Panc1 (cell line): ENCODE measurements around the gene MMS22L. TPM values are rescaled to one million over a fixed set of nuclear protein-coding genes. Genes with fewer than 3 reads are reported as not detected.

ENCODE experiments used
- ATAC-seq: fragments of 200-7000 bp; cut with Tn5 transposase; 2 replicates; pipeline ENCODE4 v1.9.1; 2020; ENCODE audit warnings: mild to moderate bottlenecking, moderate library complexity
- BruUV-seq: library from RNA; stranded (reverse); fragments of 400-500 nt; replicated peaks from 2 replicates; lab custom pipeline; 2021; lab: Mats Ljungman, UMichigan
- CTCF ChIA-PET: fragments of 300-600 bp; sonication (Branson Sonifier 250); formaldehyde crosslinking; loops from one replicate; lab custom pipeline; 2022; ENCODE audit warnings: antibody characterized with exemption; lab: Charles Lee
- POLR2A ChIA-PET: fragments of 300-600 bp; sonication (Branson Sonifier 250); formaldehyde crosslinking; loops from one replicate; lab custom pipeline; 2022; ENCODE audit warnings: antibody characterized with exemption; lab: Charles Lee
- DNase-seq: peaks from one replicate; pipeline ENCODE4 v3.0.0-alpha.2; 2010; ENCODE audit warnings: low read depth, low spot score
- H3K27ac ChIP-seq: 2 replicates; pipeline ENCODE4 v1.5.1; 2011; ENCODE audit warnings: mild to moderate bottlenecking, low read length, inconsistent platforms
- H3K27me3 ChIP-seq: fragments of 200-500 bp; sonication (Bioruptor generic); 2 replicates; pipeline ENCODE4 v1.6.0; 2014; ENCODE audit warnings: low read length, inconsistent platforms; ENCODE audit not compliant: control insufficient read depth, insufficient read depth
- H3K36me3 ChIP-seq: fragments of 200-500 bp; sonication (Bioruptor generic); 2 replicates; pipeline ENCODE4 v1.5.1; 2014; ENCODE audit warnings: inconsistent platforms, mild to moderate bottlenecking, low read length, moderate library complexity; ENCODE audit not compliant: control insufficient read depth, insufficient read depth
- H3K4me1 ChIP-seq: 2 replicates; pipeline ENCODE4 v1.5.1; 2011; ENCODE audit warnings: inconsistent platforms, mild to moderate bottlenecking, low read length, moderate library complexity; ENCODE audit not compliant: control insufficient read depth, insufficient read depth
- H3K4me3 ChIP-seq, 2 experiments: 2 replicates each; pipeline ENCODE4 v1.5.1; 2011 to 2012; ENCODE audit warnings: low read depth in 2 of 2, low read length in 2 of 2, mild to moderate bottlenecking in 2 of 2, inconsistent platforms in 1 of 2, moderate library complexity in 1 of 2
- H3K9me3 ChIP-seq: fragments of 200-500 bp; sonication (Bioruptor generic); 2 replicates; pipeline ENCODE4 v1.5.1; 2014; ENCODE audit warnings: low read depth, mild to moderate bottlenecking, inconsistent platforms, low read length, moderate library complexity; ENCODE audit not compliant: control insufficient read depth, insufficient read depth
- CTCF ChIP-seq: fragments of 450-650 bp; IDR thresholded peaks from 2 replicates; pipeline ENCODE4 v1.5.1; 2017; ENCODE audit warnings: mild to moderate bottlenecking
- POLR2AphosphoS5 ChIP-seq: IDR thresholded peaks from 2 replicates; pipeline ENCODE4 v1.6.1; 2012; ENCODE audit warnings: mild to moderate bottlenecking, low read depth, low read length, moderate library complexity
- SIN3A ChIP-seq: IDR thresholded peaks from 2 replicates; pipeline ENCODE4 v1.6.1; 2012; ENCODE audit warnings: low read depth, mild to moderate bottlenecking, low read length, moderate library complexity, borderline replicate concordance; ENCODE audit not compliant: insufficient read depth
- TCF7L2 ChIP-seq: IDR thresholded peaks from 2 replicates; pipeline ENCODE4 v1.6.1; 2011; ENCODE audit warnings: mild to moderate bottlenecking, low read depth, low read length, inconsistent platforms
- in situ Hi-C: cut with HindIII; loops from 2 replicates; pipeline ENCODE4 v1.10.0; 2016; ENCODE audit warnings: low sequenced_read_pairs, low pct_unique_long_range_greater_than_20kb
- intact Hi-C: fragments of 100-400 bp; cut with micrococcal nuclease; formaldehyde crosslinking; loops from one replicate; pipeline ENCODE4 v1.10.0; 2022; ENCODE audit not compliant: unreplicated experiment
- total RNA-seq: library from RNA; stranded (reverse); gene quantifications from one replicate; pipeline ENCODE4 v1.2.1, GENCODE V29; 2021; ENCODE audit not compliant: unreplicated experiment
- TF ChIP-seq, protein P1 (sequence below), 2 experiments: IDR thresholded peaks; 2 replicates each; pipeline ENCODE4 v1.6.1; 2011 to 2012; ENCODE audit warnings: low read depth in 2 of 2, control low read depth in 1 of 2, low read length in 1 of 2, mild to moderate bottlenecking in 1 of 2, moderate library complexity in 1 of 2; ENCODE audit not compliant: insufficient read depth in 1 of 2

The MMS22L gene
- total RNA-seq, 1 experiment from 2014 or later = 28.5 TPM

GRCh38 chr6:97312241-97312640 is 29.2 kb upstream of the MMS22L start:
- BruUV-seq = no TSS peak
- Histone ChIP-seq H3K4me1 (no peaks in the 10 kb centered on the region), H3K4me3 (no peak overlapping the region), H3K36me3 (no peaks in the 10 kb centered on the region), H3K27ac (no peak overlapping the region), H3K9me3 (no peaks in the 10 kb centered on the region), H3K27me3 (no peaks in the 10 kb centered on the region)
- ChIA-PET POLR2A (no interaction called here), CTCF (no interaction called here)
- no peak for ATAC-seq
- in situ Hi-C loops (no loop called here), intact Hi-C loops (no loop called here)
- DNase-seq = no peak
- no peak for TF ChIP-seq SIN3A

DNA sequence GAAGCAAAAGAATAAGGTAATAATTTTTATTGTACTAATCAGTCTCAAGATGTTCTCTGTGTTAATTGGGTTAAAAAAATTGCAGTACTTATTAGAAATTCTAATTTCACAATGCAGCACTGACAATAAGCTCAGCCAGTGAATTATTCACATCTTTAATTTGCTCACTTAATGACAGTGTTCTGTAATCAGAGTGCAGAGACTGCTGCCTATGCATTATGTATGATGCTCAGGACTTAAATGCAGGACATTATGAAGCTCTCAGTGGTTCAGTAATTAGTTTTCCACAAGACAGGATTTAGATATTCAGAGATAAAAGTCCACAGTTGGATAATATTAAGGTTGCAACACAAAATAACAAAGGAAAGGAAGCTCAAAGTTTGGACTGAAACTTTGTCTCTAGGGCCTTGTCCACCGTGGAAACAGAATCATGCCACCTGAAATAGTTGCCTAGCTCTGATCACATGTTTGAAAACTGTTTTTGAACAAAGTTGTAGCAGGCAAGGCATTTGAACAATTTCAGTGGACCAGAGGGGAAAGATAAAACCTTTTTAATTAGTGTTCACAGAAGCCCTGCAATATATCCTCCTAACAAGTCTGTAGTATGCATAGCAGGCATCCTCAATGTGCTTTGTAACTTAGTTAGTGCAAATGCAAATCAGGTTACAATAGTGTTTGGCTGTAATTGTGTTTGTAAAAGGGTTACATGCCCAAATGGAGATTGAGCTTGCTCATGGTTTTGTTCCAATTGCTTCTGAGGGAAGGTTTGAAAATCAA is 23.7 kb upstream of the MMS22L start:
- in situ Hi-C loops (no loop called here), intact Hi-C loops (no loop called here)
- TF ChIP-seq TCF7L2 (no peak), POLR2AphosphoS5 (no peak), CTCF (no peak), SIN3A (no peak)
- TF ChIP-seq, protein P1, sequence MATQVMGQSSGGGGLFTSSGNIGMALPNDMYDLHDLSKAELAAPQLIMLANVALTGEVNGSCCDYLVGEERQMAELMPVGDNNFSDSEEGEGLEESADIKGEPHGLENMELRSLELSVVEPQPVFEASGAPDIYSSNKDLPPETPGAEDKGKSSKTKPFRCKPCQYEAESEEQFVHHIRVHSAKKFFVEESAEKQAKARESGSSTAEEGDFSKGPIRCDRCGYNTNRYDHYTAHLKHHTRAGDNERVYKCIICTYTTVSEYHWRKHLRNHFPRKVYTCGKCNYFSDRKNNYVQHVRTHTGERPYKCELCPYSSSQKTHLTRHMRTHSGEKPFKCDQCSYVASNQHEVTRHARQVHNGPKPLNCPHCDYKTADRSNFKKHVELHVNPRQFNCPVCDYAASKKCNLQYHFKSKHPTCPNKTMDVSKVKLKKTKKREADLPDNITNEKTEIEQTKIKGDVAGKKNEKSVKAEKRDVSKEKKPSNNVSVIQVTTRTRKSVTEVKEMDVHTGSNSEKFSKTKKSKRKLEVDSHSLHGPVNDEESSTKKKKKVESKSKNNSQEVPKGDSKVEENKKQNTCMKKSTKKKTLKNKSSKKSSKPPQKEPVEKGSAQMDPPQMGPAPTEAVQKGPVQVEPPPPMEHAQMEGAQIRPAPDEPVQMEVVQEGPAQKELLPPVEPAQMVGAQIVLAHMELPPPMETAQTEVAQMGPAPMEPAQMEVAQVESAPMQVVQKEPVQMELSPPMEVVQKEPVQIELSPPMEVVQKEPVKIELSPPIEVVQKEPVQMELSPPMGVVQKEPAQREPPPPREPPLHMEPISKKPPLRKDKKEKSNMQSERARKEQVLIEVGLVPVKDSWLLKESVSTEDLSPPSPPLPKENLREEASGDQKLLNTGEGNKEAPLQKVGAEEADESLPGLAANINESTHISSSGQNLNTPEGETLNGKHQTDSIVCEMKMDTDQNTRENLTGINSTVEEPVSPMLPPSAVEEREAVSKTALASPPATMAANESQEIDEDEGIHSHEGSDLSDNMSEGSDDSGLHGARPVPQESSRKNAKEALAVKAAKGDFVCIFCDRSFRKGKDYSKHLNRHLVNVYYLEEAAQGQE (IDR thresholded peaks at IDR 0.05; ENCODE audit: insufficient read depth in 1 of 2, low read depth in 2 of 2, low read length in 1 of 2) = no peak
- Histone ChIP-seq H3K27me3 (peaks cover 3% of the 10 kb centered on the region; the same call in 1 of the 2 replicates), H3K4me3 (no peak overlapping the region), H3K4me1 (no peaks in the 10 kb centered on the region), H3K9me3 (no peaks in the 10 kb centered on the region), H3K27ac (no peak overlapping the region), H3K36me3 (no peaks in the 10 kb centered on the region)
- CTCF ChIA-PET = interaction anchor here (0.5 kb wide), 1 partner anchor 92 kb away, joined by 3 read pairs; no protein-coding TSS in a partner anchor
- DNase-seq (no peak), ATAC-seq (no peak)
- no TSS peak for BruUV-seq
- POLR2A ChIA-PET = interaction anchor here (0.7 kb wide), 1 partner anchor 1358 kb away, joined by 5 read pairs; no protein-coding TSS in a partner anchor

DNA sequence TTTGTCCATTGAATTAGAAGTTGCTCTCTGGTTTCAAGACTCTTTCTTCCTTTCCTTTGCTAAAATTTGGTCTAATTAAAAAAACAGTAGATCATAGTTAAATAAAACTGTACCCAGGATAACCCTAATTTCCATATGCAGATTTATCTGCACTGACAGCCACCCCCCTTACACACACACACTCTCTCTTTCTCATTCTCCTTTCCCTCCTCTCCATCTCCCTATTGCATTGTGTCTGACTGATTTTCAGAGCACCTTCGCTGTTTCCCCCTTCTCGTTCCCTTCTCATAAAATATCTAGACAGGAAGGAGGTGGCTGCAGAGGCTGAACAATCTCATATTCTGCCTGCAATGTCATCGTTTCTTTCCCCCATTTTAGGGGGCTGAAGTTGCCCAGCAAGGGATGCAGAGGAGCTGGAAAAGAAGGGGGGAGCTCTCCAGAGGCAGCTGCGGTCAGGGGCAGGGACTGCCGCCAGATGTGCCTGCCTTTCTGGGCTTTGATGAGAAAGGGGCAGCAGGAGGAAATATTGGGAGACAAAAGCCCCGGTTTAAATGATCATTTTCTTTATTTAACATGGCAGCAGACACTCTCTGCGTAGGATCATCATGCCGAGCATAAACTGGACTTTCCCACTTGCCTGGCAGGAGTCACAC is 22.5 kb upstream of the MMS22L start:
- ATAC-seq = no peak
- TF ChIP-seq POLR2AphosphoS5 (no peak), SIN3A (no peak), TCF7L2 (no peak), CTCF (no peak)
- TF ChIP-seq, protein P1 (IDR thresholded peaks at IDR 0.05; ENCODE audit: insufficient read depth in 1 of 2, low read depth in 2 of 2, low read length in 1 of 2) = no peak
- H3K4me3 ChIP-seq = no peak overlapping the region
- no TSS peak for BruUV-seq
- H3K27ac ChIP-seq = no peak overlapping the region
- no peak for DNase-seq
- H3K9me3 ChIP-seq = no peaks in the 10 kb centered on the region
- H3K27me3 ChIP-seq = peaks cover 3% of the 10 kb centered on the region; the same call in 1 of the 2 replicates
- CTCF ChIA-PET = no interaction called here
- POLR2A ChIA-PET = interaction anchor here (0.5 to 0.7 kb wide), 2 partner anchors 86 to 1357 kb away, joined by 3 to 5 read pairs; no protein-coding TSS in a partner anchor
- no peaks in the 10 kb centered on the region for H3K36me3 ChIP-seq
- no peaks in the 10 kb centered on the region for H3K4me1 ChIP-seq
- in situ Hi-C loops (no loop called here), intact Hi-C loops (no loop called here)
